H9 (cell line): ENCODE data around the gene MTMR1. TPM values are rescaled to one million over a fixed set of nuclear protein-coding genes. Genes with fewer than 3 reads are reported as not detected.

Experiments
- DNase-seq: peaks from one replicate; pipeline ENCODE4 v3.0.0-alpha.2; 2017
- H2AFZ ChIP-seq: one replicate; pipeline ENCODE4 v1.6.1; 2013; ENCODE audit warnings: mild to moderate bottlenecking, low read length, control low read depth, moderate library complexity
- H2AK5ac ChIP-seq: 2 replicates; pipeline ENCODE4 v1.6.1; 2013; ENCODE audit warnings: low read length, control low read depth, mixed read lengths; ENCODE audit not compliant: insufficient read length
- H2BK120ac ChIP-seq: one replicate; pipeline ENCODE4 v1.6.1; 2013; ENCODE audit warnings: low read depth, mild to moderate bottlenecking, low read length, control low read depth, inconsistent platforms; ENCODE audit not compliant: poor library complexity, severe bottlenecking
- H2BK12ac ChIP-seq: 2 replicates; pipeline ENCODE4 v1.6.1; 2013; ENCODE audit warnings: low read length, control low read depth, mixed read lengths, low read depth; ENCODE audit not compliant: insufficient read length
- H2BK15ac ChIP-seq: 2 replicates; pipeline ENCODE4 v1.6.1; 2013; ENCODE audit warnings: low read depth, low read length, control low read depth
- H2BK20ac ChIP-seq: one replicate; pipeline ENCODE4 v1.6.1; 2013; ENCODE audit warnings: low read depth, mild to moderate bottlenecking, low read length, control low read depth, inconsistent platforms; ENCODE audit not compliant: poor library complexity, severe bottlenecking
- H2BK5ac ChIP-seq: 2 replicates; pipeline ENCODE4 v1.6.1; 2013; ENCODE audit warnings: low read length, control low read depth, mixed read lengths; ENCODE audit not compliant: insufficient read length
- H3K14ac ChIP-seq: 2 replicates; pipeline ENCODE4 v1.6.1; 2013; ENCODE audit warnings: low read length, control low read depth; ENCODE audit not compliant: insufficient read depth
- H3K18ac ChIP-seq: 2 replicates; pipeline ENCODE4 v1.6.1; 2013; ENCODE audit warnings: low read depth, mild to moderate bottlenecking, mixed read lengths, low read length, control low read depth; ENCODE audit not compliant: insufficient read length
- H3K23ac ChIP-seq: 2 replicates; pipeline ENCODE4 v1.6.1; 2013; ENCODE audit warnings: low read length, control low read depth, mixed read lengths, low read depth; ENCODE audit not compliant: insufficient read length
- H3K23me2 ChIP-seq: 2 replicates; pipeline ENCODE4 v1.6.1; 2013; ENCODE audit warnings: low read depth, mild to moderate bottlenecking, mixed read lengths, low read length, control low read depth; ENCODE audit not compliant: insufficient read length, poor library complexity, severe bottlenecking
- H3K27ac ChIP-seq: 2 replicates; pipeline ENCODE4 v1.5.1; 2013; ENCODE audit warnings: low read length, control low read depth, mixed read lengths, low read depth; ENCODE audit not compliant: insufficient read length
- H3K27me3 ChIP-seq: 2 replicates; pipeline ENCODE4 v1.6.1; 2013; ENCODE audit warnings: low read length, control low read depth, inconsistent platforms; ENCODE audit not compliant: insufficient read depth
- H3K4ac ChIP-seq: 2 replicates; pipeline ENCODE4 v1.6.1; 2013; ENCODE audit warnings: low read depth, mild to moderate bottlenecking, control low read depth, inconsistent platforms, low read length, moderate library complexity
- H3K4me1 ChIP-seq: 2 replicates; pipeline ENCODE4 v1.6.1; 2013; ENCODE audit warnings: low read length, control low read depth, inconsistent platforms; ENCODE audit not compliant: insufficient read depth
- H3K4me2 ChIP-seq: 2 replicates; pipeline ENCODE4 v1.6.1; 2013; ENCODE audit warnings: low read length, control low read depth, mixed read lengths; ENCODE audit not compliant: insufficient read length, insufficient read depth
- H3K56ac ChIP-seq: 2 replicates; pipeline ENCODE4 v1.6.1; 2013; ENCODE audit warnings: low read depth, mild to moderate bottlenecking, mixed read lengths, low read length, control low read depth; ENCODE audit not compliant: insufficient read length
- H3K79me1 ChIP-seq: 2 replicates; pipeline ENCODE4 v1.6.1; 2013; ENCODE audit warnings: low read depth, mild to moderate bottlenecking, moderate library complexity, low read length, control low read depth, inconsistent platforms; ENCODE audit not compliant: insufficient read depth, poor library complexity, severe bottlenecking
- H3K79me2 ChIP-seq: 2 replicates; pipeline ENCODE4 v1.6.1; 2013; ENCODE audit warnings: low read length, control low read depth, inconsistent platforms; ENCODE audit not compliant: insufficient read depth
- H3K9ac ChIP-seq: 2 replicates; pipeline ENCODE4 v1.6.1; 2013; ENCODE audit warnings: low read length, control low read depth, mixed read lengths; ENCODE audit not compliant: insufficient read length; ENCODE audit errors: extremely low read depth
- H3K9me3 ChIP-seq: one replicate; pipeline ENCODE4 v1.6.1; 2013; ENCODE audit warnings: low read depth, low read length, inconsistent platforms; ENCODE audit not compliant: control insufficient read depth
- H3T11ph ChIP-seq: one replicate; pipeline ENCODE4 v1.6.1; 2013; ENCODE audit warnings: mild to moderate bottlenecking, low read length, control low read depth, inconsistent platforms
- H4K20me1 ChIP-seq: one replicate; pipeline ENCODE4 v1.6.1; 2013; ENCODE audit not compliant: control insufficient read depth, insufficient read length, insufficient read depth
- H4K5ac ChIP-seq: 2 replicates; pipeline ENCODE4 v1.6.1; 2013; ENCODE audit warnings: low read depth, mild to moderate bottlenecking, mixed read lengths, low read length, control low read depth; ENCODE audit not compliant: insufficient read length
- H4K8ac ChIP-seq: replicated peaks from 2 replicates; pipeline ENCODE4 v1.6.1; 2013; ENCODE audit warnings: low read length, control low read depth, mixed read lengths, low read depth; ENCODE audit not compliant: insufficient read length
- H4K91ac ChIP-seq: 2 replicates; pipeline ENCODE4 v1.6.1; 2013; ENCODE audit warnings: low read depth, mild to moderate bottlenecking, moderate library complexity, mixed read lengths, low read length, control low read depth; ENCODE audit not compliant: insufficient read length
- H3K27ac Mint-ChIP-seq, 3 experiments: 2 replicates in 2 of 3; 3 replicates in 1 of 3; pipeline ENCODE4 v1.8.0; 2020 to 2021; ENCODE audit warnings: mixed read lengths in 3 of 3, mild to moderate bottlenecking in 1 of 3, moderate library complexity in 1 of 3
- H3K27me3 Mint-ChIP-seq: 2 replicates; pipeline ENCODE4 v1.8.0; 2021; ENCODE audit warnings: low read depth, mild to moderate bottlenecking, moderate library complexity, mixed read lengths
- H3K36me3 Mint-ChIP-seq, 3 experiments: 2 replicates in 2 of 3; 3 replicates in 1 of 3; pipeline ENCODE4 v1.8.0; 2020 to 2021; ENCODE audit warnings: low read depth in 3 of 3, mixed read lengths in 3 of 3; ENCODE audit not compliant: insufficient read depth in 1 of 3
- H3K4me1 Mint-ChIP-seq, 2 experiments: 2 replicates each; pipeline ENCODE4 v1.8.0; 2020; ENCODE audit warnings: mixed read lengths in 2 of 2
- H3K4me3 Mint-ChIP-seq, 2 experiments: 2 replicates in 1 of 2; 3 replicates in 1 of 2; pipeline ENCODE4 v1.8.0; 2020 to 2021; ENCODE audit warnings: mild to moderate bottlenecking in 2 of 2, mixed read lengths in 2 of 2, moderate library complexity in 1 of 2
- H3K9me3 Mint-ChIP-seq, 2 experiments: 2 replicates in 1 of 2; 3 replicates in 1 of 2; pipeline ENCODE4 v1.8.0; 2020; ENCODE audit warnings: mild to moderate bottlenecking in 2 of 2, mixed read lengths in 2 of 2, moderate library complexity in 1 of 2
- WGBS: extraction: QIAGEN DNeasy Blood & Tissue Kit; methylation state at CpG from one replicate; pipeline ENCODE4 v1.1.7; 2013; ENCODE audit warnings: missing lambda C conversion rate, low lambda C conversion rate, mixed read lengths; ENCODE audit not compliant: insufficient read length; ENCODE audit errors: extremely low coverage; 5-methylcytosine and 5-hydroxymethylcytosine counted together
- total RNA-seq: library from RNA; stranded (reverse); gene quantifications from 2 replicates; pipeline ENCODE4 v1.2.1, GENCODE V29; 2021
- TF ChIP-seq, protein P1 (sequence below): fragments of 200-600 bp; sonication (generic); conservative IDR thresholded peaks from 3 replicates; pipeline ENCODE4 v1.8.0; 2021; ENCODE audit warnings: antibody characterized with exemption, mild to moderate bottlenecking

MTMR1 gene
- total RNA-seq, 1 experiment from 2014 or later = 25.2 TPM

DNA sequence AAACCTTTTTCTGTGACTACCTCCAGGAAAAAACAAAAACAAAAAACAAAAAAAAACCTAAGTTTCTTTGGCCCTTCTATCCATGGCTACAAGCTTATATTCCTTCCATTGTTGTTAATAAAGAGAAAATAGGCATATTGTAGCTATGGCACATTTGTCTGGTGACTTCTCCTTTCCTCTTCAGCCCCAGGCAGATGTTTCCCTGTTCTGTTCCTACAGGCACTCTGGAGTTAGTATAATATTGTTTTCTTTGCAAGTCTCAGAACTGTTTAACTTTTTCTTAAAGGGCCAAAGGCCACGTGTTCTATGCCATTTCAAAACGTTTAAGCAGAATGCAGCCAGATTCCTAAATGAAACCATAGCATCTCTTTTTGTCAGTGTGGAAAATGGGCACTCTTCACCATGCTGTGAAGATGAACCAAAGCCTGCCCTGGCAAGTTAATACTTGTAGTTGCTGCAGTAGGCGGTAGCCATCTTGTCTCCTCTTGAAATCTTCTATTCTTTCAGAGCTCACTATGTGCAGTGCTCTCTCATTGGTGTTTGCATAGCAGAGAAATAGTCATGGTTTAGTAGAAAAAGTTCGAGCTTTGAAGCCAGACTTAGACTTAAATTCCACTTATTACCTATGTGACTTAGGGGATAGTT is 44.8 kb upstream of the MTMR1 start:
- H2BK15ac ChIP-seq = no peak overlapping the region
- H3K23me2 ChIP-seq = no peaks in the 10 kb centered on the region
- Mint-ChIP-seq H3K27me3 (no peaks in the 10 kb centered on the region), H3K4me1 (no peaks in the 10 kb centered on the region), H3K36me3 (peaks cover 0 to 5% (median 1%) of the 10 kb centered on the region in 3 experiments; a peak in 4 of 7 replicates), H3K4me3 (no peak overlapping the region), H3K9me3 (peaks cover 54 to 57% of the 10 kb centered on the region in 2 experiments), H3K27ac (no peak overlapping the region)
- no peaks in the 10 kb centered on the region for H3K4me1 ChIP-seq
- no peak overlapping the region for H3K14ac ChIP-seq
- no peak overlapping the region for H3K56ac ChIP-seq
- H3T11ph ChIP-seq = no peak overlapping the region
- no peak overlapping the region for H3K9ac ChIP-seq
- H2BK120ac ChIP-seq = no peak overlapping the region
- no peaks in the 10 kb centered on the region for H3K79me1 ChIP-seq
- H4K91ac ChIP-seq = no peak overlapping the region
- no CpG with 5 or more reads among the region's 4 CpGs for WGBS
- no peak overlapping the region for H3K27ac ChIP-seq
- H3K9me3 ChIP-seq = no peaks in the 10 kb centered on the region
- H3K4ac ChIP-seq = no peak overlapping the region
- H3K27me3 ChIP-seq = no peaks in the 10 kb centered on the region
- H3K18ac ChIP-seq = no peak overlapping the region
- H2AFZ ChIP-seq = no peak overlapping the region
- TF ChIP-seq, protein P1, sequence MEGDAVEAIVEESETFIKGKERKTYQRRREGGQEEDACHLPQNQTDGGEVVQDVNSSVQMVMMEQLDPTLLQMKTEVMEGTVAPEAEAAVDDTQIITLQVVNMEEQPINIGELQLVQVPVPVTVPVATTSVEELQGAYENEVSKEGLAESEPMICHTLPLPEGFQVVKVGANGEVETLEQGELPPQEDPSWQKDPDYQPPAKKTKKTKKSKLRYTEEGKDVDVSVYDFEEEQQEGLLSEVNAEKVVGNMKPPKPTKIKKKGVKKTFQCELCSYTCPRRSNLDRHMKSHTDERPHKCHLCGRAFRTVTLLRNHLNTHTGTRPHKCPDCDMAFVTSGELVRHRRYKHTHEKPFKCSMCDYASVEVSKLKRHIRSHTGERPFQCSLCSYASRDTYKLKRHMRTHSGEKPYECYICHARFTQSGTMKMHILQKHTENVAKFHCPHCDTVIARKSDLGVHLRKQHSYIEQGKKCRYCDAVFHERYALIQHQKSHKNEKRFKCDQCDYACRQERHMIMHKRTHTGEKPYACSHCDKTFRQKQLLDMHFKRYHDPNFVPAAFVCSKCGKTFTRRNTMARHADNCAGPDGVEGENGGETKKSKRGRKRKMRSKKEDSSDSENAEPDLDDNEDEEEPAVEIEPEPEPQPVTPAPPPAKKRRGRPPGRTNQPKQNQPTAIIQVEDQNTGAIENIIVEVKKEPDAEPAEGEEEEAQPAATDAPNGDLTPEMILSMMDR = no peak
- no peak overlapping the region for H4K5ac ChIP-seq
- no peaks in the 10 kb centered on the region for H4K20me1 ChIP-seq
- H2BK20ac ChIP-seq = no peak overlapping the region
- H3K4me2 ChIP-seq = no peak overlapping the region
- no peaks in the 10 kb centered on the region for H3K79me2 ChIP-seq
- H3K23ac ChIP-seq = no peak overlapping the region
- no peak overlapping the region for H2AK5ac ChIP-seq
- no peak for DNase-seq
- no peak overlapping the region for H2BK12ac ChIP-seq
- no peak overlapping the region for H4K8ac ChIP-seq
- no peak overlapping the region for H2BK5ac ChIP-seq
